Inflammatory macrophage treated with lipopolysaccharide for 1 hour (primary cell): ENCODE measurements around the gene RRM1.

Experiments
- DNase-seq, 2 donors: peaks; one replicate each; pipeline ENCODE4 v3.0.0-alpha.2; 2020 to 2022

The RRM1 gene

DNA sequence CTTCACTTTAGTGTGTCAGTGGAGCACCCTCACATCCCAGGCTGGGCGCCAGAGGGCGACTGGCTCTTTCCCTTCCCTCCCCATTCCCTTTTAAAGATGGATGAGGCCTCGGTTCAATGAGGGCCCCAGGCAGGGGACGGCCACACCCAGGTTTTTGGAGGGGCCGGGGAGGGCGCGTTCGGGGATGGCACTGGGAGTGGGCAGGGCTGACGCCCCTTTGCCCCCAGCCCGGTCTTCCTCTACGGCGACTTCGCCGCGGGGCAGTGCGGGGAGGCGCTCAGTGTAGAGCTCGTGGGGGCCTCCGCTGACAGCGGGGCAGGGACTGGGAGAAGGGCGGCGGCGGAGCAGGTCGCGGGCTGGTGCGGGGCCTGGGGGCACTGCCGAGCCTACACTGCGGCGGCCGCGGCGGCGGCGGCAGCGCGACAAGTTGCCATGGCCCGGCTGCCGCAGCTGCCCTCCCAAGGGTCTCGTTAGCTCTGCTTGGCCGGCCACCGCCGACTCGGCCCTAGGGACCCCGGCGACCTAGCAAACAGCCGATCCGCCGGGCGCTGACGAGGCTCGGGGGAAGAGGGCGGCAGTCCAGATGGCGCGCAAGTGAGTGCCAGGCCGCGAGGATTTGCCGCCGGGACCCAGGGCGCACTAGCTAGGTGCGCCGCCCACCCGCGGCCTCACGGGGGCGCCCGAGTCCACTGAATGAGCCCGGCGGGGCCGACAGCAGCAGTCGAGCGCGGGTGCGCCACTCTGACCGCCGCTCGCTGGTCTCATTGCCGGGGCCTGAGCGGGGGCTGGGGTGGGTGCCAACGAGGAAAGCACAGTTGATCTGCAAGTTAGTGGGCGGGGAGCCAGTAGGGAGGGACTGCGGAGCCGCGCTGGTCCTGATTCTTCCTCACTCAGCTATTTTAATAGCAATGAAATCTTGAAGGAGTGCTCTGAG, 92.7 kb downstream of the RRM1 start:
- DNase-seq, result peak; percentile 68 to 90
